HG02973 (cell line): ENCODE measurements around the gene BRME1.
A peak's percentile ranks its signal among the peaks of the same experiment; 100 is the strongest.
"Not testable (repeated sequence)": the region's sequence is repeated elsewhere in the genome, so short reads cannot be mapped to it uniquely, and the experiment has no call there.

Source experiments
- ATAC-seq: cut with Tn5 transposase; IDR thresholded peaks from one replicate; pipeline ENCODE4 v1.9.1; 2021; ENCODE audit warnings: moderate library complexity; ENCODE audit not compliant: unreplicated experiment

The BRME1 gene

DNA sequence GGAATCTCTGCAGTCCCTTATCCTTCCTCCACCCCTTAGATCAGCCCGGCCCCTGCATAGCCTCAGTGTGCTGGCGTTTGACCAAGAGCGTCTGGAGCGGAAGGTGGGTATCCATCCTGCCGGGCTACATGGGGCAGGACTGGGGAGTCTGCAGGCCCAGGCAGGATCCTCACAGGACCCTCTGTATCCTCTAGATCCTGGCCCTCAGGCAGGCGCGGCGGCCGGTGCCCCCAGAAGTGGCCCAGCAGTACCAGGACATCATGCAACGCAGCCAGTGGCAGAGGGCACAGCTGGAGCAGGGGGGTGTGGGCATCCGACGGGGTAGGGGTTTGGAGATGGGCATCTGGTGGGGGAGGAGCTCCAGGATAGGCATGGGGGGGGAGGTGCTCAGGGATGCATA is 23.4 kb upstream of the BRME1 start:
- ATAC-seq: no peak

DNA sequence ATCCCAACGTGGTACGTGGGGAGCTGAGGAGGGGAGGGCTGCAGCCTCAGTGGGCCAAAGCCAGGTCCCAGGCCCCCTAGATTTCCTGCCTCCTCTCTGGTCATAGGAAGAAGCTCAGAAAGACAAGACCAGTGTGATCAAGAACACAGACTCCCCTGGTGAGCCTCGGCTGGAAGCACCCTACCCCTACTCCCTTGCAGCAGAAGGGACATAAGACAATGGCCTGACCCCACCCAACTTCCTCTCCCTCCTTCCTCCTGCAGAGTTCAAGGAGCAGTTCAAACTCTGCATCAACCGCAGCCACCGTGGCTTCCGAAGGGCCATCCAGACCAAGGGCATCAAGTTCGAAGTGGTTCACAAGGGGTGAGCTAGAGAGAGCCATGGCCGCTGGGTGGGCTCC is 20.8 kb upstream of the BRME1 start:
- no peak for ATAC-seq

DNA sequence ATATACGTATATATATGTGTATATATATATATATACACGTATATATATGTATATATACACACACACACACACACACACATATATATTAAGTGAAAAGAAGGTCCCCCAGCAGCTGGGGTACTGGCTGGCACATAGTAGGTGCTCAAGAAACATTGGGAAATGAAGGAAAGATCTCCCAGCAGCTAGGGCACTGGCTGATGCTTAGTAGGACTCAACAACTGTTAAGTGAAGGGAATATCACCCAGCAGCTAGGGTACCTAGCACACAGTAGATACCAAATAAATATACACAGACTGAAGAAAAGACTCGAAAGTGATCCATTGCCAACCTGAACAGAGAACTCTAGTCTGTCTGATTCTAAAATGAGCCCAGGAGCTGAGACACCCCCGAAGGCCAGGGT is 20.1 kb upstream of the BRME1 start:
- ATAC-seq: no peak

DNA sequence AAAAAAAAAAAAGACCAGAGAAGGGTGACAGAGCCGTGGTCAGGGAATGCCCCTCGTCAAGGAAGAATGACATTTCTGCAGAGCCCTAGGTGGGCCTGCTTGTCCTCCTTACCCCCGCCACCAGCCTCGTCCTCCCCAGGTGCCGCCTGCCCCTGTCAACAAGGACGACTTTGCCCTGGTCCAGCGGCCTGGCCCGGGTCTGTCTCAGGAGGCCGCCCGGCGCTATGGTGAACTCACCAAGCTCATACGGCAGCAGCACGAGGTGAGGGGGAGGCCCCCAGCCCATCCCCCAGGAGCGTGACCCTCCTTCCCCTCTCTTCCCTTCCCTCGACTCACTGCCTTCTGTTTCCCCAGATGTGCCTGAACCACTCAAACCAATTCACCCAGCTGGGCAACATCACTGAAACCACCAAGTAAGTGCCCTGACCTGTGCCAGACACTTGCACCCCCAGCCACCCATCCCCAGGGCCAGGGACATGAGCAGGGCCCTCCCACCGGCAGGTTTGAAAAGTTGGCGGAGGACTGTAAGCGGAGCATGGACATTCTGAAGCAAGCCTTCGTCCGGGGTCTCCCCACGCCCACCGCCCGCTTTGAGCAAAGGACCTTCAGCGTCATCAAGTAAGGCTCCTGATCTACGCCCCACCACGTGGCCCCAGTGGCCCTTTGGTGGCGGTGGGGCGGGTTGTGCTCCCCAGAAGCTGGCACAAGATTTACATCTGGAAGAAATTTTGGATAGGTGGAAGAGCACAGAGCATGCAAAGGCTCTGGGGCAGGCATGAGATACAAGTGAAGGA is 17.5 kb upstream of the BRME1 start:
- no peak for ATAC-seq

DNA sequence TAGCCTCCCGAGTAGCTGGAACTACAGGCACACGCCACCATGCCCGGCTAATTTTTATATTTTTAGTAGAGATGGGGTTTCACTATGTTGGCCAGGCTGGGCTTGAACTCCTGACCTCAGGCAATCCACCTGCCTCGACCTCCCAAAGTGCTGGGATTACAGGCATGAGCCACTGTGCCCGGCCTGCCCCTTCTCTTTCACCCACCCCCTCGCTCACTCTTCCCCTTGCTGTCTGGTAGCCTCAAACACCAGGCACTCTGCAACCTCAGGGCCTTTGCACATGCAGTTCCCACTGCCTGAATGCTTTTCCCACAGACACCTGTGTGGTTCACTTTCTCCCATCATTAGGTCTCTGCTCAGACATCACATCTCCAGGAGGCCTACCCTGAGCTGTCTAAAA is 16.2 kb upstream of the BRME1 start:
- not testable (repeated sequence) for ATAC-seq

DNA sequence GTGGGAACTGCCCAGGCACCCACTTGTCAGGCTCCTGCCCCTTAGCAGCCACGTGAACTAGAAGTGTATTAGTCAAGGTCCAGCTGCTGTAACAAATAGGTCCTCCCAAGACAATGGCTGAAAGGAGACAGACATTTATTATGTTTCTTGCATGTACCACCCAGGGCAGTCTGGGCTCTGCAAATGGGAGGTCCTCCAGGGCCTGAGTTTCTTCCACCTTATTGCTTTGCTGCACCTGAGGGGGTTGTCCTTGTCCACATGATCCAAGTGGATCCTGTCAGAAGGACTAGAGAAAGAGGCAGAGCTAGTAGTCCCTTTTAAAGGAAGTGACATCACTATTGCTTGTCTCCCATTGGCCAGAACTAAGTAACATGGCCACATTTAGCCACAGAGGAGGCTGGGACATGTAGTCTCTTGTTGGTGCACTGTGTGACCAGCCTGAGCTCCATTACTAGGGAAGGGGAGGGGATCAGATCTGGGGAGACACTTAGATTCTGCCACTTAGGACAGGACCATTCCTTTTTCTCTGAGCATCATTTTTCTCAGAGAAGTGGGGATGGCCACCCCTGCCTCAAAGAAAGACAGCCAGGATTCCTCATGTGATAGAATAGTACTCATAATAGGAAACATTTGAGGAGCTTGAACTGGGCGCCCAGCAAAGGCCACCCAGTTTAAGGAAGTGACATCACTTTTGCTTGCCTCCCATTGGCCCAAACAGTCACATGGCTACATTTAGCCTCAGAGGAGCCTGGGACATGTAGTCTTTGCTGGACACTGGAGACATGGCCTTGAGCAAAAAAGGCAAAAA is 15.2 kb upstream of the BRME1 start:
- ATAC-seq: no peak

DNA sequence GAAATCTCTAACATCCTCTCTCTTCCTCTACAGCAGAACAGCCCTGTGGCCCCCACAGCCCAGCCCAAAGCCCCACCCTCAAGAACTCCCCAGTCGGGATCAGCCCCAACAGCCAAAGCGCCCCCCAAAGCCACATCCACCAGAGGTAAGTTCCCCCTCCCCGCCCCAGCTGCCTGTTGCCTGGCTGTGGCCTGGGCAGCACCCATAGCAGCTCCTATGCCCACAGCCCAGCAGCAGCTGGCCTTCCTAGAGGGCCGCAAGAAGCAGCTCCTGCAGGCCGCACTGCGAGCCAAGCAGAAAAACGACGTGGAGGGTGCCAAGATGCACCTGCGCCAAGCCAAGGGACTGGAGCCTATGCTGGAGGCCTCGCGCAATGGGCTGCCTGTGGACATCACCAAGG is 14.6 kb upstream of the BRME1 start:
- ATAC-seq: no peak

DNA sequence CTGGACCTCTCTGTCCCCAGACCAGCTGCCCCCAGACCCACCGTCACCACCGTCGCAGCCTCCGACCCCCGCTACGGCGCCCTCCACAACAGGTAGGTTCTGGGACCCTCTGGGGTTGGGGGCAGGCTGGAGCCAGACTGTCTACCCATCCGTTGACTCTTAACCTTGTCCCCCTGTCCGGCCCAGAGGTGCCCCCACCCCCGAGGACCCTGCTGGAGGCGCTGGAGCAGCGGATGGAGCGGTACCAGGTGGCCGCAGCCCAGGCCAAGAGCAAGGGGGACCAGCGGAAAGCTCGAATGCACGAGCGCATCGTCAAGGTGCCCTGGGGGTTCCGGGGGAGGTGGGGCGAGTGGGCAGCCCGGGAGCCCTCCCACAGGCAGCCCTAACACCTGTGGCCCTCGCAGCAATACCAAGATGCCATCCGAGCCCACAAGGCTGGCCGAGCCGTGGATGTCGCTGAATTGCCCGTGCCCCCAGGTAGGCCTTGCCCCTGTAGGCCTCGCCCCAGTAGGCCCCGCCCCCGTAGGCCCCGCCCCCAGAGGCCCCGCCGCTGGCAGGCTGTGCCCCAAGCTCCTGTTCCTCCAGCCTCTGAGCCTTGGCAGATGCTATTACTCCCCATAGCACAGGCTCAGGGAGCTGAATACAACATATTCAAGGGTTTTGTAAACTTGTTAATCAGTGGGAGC is 13.0 kb upstream of the BRME1 start:
- ATAC-seq: no peak

DNA sequence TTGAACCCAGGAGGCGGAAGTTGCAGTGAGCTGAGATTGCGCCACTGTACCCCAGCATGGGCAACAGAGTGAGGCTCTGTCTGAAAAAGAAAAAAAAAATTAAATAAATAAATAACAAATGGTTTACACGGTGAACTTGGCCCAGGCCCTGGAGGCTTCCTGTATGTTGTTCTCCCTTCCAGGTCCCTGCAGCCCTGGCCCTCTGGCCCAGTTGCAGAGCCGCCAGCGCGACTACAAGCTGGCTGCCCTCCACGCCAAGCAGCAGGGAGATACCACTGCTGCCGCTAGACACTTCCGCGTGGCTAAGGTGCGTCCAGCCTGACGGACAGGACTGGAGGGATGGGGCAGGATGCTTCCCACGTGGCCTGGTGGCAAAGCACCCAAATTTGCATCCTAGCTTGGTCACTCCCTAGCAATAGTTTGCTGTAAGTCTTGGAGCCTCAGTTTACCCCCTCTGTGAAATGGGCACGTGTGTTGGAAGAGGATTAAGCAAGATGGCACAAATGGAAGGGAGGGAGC is 12.0 kb upstream of the BRME1 start:
- no peak for ATAC-seq

DNA sequence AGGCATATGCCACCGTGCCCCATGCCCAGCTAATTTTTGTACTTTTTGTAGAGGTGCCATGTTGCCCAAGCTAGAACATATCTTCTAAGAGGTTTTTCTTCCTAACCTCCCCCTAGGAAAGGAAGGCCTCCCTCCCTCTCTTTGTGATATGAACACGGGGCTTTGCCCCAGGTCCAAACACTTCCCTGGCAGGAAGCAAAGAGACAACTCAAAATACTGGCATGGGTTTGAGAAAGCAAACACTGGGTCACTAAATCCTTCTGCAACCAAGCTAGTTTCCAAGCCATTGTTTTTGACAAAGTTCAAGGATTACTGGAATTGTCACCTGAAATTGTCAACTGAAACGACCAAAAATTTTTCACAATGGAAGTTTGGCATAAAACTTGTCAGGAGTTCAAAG is 8.9 kb upstream of the BRME1 start:
- no peak for ATAC-seq

DNA sequence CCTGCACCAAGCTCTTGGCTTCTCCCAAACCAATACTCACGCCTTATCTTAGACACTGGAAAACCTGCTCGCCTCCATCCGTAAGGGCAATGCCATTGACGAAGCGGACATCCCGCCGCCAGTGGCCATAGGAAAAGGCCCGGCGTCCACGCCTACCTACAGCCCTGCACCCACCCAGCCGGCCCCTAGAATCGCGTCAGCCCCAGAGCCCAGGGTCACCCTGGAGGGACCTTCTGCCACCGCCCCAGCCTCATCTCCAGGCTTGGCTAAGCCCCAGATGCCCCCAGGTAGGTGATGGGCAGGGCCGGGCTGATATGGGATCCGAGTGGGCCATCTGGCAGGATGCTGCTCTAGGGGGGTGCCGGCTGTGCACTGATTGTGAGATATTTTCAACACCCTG is 7.4 kb upstream of the BRME1 start:
- ATAC-seq: no peak

DNA sequence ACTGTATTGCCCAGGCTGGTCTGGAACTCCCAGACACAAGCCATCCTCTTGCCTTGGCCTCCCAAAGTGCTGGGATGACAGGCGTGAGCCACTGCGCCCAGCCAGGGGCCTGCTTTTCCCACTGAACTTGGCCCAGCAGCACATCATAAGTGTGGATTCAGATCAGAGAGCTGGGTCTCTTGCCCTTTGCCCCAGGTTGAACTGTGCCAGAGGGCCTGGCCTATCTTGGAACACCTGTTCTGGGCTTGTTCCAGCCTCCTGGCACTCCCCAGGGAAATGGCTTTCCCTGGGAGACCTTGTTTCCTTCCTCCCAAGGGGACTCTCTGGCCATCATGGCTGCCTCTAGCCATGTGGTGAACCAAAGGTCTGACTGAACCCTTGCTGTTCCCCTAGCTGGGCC is 3.5 kb upstream of the BRME1 start:
- no peak for ATAC-seq

DNA sequence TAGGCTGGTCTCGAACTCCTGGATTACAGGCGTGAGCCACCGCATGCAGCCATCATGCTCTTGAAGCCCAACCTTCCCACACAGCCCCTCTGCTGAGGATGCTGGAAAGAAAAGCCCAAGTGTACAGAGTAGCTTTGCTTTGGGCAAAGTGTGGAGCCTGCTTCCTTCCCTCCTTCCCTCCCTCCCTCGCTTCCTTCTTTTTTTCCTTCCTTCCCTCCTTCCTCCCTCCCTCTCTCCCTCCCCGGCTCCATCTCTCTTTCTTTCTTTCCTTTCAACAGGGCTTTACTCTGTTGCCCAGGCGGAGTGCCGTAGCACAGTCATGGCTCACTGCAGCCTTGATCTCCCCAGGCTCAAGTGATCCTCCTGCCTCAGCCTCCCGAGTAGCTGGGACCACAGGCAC is 2.8 kb upstream of the BRME1 start:
- ATAC-seq: no peak

DNA sequence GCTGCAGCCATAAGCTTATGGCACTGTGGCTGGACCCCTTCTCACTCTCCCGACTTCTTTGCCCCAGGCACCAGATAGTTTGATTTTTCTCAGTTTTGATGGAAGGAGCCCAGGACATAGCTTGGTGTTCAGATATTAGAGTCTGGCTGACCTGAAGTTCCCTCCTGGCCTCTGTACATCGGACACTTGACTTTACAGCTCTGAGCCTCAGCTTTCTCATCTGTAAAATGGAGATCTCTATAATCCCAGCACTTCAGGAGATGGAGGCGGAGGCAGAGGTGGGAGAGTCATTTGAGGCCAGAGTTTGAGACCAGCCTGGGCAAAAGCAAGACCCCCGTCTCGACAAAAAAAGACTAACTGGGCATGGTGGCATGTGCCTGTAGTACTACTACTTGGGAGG is 993 bp upstream of the BRME1 start:
- ATAC-seq: no peak

DNA sequence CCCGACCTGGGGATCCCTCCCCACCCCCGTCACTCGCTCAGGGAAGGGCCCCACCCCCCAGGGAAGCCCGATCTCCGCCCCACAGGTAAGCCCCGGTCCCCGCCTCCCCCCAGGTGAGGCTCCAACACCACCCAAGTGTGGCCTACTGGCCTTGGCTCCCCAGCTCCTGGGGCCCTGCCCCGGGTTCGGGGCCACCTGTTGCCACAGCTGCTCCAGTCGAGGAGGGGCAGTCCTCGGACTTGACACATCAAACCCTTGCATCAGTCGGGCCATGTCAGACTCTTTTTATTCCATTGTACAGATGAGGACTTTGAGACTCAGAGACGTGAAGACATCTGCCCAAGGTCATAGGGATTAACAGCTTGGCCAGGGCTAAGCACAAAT is 596 bp upstream of the BRME1 start:
- peak; percentile 27 for ATAC-seq

DNA sequence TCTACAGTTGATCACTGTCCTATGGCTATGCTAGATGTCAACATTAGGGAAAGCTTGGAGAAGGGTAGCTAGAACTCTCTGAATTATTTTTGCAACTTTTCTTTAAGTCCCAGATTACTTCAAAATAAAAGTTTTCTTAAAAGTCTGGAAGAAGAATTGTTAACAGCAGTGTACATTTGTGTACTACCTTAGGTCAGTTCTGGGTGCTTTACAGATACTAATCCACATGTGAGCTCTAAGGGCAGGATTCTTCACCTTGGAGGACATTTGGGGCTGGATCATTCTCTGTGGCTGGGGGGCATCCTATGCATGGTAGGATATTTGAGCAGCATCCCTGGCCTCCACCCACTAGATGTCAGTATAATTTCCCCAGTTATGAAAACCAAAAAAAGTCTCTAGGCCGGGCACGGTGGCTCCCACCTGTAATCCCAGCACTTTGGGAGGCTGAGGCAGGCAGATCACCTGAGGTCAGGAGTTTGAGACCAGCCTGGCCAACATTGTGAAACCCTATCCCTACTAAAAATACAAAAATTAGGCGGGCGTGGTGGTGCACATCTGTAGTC is 2.8 kb downstream of the BRME1 start:
- ATAC-seq: no peak

DNA sequence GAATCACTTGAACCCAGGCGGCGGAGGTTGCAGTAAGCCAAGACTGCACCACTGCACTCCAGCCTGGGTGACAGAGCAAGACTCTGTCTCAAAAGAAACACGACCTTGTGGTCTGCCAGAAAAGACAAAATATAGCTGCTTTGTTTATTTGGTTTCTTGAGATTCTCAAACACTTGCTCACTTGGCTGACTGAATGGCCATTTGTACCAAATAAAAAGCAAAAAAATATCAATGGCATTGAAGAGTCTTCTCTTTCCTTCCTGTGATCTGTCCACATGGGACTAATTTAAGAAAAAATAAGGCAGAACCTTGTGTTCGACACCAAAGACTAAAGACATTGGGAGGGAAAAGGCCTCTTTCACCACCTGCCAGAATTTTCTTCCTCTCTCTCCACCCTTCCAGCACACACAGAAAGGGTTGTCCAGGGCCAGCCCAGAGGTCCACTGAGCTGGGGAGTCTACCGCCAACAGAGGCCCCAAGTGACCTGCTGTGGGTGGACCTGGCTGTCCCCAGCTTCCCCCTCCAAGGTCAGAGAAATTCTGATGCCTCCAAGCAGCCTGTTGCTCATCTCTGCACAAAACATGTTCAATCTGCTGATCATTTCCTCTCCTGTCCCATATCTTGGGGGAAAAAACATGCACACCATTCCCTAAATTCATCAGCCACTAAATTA is 5.9 kb downstream of the BRME1 start:
- no peak for ATAC-seq

DNA sequence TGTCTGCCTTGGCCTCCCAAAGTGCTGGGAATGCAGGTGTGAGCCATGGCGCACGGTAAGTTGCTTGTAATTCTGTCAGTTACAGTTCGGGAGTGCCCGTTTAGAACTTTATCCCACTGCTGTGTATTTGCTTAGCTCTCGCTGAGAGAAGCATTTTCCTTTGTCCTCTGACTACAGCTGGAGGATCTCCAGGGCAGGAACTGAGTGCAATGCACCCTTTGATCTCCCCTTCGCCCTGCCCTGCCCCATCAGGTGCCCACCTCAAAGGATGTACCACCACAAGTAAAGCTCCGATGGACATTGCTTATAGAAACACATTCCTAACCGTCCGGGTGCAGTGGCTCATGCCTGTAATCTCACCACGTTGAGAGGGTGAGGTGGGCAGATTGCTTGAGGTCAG is 6.5 kb downstream of the BRME1 start:
- ATAC-seq: no peak

DNA sequence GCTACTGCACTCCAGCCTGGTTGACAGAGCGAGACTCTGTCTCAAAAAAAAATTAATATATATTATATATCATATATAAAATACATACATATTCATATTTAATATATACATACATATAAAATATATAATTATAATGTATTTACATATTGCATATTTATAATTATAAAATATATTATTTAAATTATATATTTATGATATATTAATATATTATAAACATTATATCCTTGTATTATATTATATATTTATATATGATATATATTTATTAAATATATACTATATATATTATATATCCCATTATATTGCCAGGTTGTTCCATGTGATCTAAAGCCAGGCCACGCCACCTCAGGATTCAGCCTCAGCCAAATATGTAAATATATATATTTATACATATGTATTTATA is 9.7 kb downstream of the BRME1 start:
- ATAC-seq: no peak

DNA sequence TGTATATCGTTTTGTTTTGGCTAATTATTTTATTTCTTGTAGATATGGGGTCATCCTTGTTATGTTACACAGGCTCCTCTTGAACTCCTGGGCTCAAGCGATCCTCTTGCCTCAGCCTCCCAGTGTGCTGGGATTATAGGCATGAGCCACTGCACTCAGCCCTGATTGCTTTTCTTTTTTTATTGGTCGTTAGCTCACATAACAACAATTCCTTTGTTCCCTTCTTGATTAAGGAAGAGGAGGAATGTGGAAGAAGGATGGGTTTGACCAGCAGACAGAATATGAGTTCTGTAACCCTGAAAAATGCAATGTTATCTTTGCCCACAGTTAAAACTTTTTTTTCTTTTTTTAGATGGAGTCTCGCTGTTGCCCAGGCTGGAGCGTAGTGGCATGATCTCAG is 11.4 kb downstream of the BRME1 start:
- ATAC-seq: no peak

DNA sequence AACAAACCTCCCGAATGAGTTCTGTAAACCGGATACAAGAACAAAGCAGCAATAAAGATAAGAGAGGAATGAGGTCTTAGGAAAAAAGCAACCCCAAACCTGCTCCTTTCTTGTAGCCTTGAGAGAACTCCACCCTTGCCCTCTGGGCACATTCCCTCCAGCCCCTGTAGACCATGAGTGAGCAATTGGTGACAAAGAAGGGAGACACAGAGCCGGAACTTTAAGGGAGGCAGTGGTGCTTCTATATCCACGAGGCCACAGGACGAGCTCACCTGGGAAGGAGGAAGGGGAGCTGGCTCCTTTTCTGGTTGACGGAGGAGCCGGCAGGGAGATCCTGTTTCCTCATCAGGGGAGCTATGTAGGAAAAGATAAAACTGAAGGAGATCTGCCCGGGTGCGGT is 13.0 kb downstream of the BRME1 start:
- ATAC-seq: no peak
